D341Med (cell line): ENCODE measurements around the gene F3.

Source experiments
- DNase-seq: peaks from one replicate; pipeline ENCODE4 v3.0.0; 2012; ENCODE audit warnings: low spot score

F3 gene

DNA sequence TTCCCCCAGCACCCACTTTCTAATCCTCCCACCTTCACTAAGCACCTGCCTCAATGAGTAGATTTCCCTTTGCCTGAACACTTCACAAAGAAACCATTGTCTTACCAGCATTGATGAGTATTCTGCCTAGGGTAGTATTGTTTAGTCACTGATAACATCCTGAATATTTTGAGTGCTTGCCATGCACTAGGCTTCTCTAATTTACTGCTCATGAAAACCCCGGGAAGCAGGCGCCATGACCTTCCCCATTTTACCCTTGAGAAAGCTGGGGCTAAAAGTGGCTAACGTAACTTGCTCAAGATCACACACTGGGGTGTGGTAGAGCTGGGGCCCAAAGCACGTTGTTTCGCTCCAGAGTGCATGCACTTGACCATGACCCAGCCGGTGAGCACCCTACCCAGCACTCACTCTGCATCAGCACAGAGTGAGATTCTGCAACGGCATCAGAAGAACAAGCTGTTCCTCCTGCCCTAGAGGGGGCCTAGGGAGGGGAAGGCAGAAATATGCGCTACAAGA is 10.6 kb upstream of the F3 start:
- DNase-seq, result no peak

- no peak for DNase-seq
These were observed 9.9 kb upstream of the F3 start for GRCh38 chr1:94551449-94551848.

DNA sequence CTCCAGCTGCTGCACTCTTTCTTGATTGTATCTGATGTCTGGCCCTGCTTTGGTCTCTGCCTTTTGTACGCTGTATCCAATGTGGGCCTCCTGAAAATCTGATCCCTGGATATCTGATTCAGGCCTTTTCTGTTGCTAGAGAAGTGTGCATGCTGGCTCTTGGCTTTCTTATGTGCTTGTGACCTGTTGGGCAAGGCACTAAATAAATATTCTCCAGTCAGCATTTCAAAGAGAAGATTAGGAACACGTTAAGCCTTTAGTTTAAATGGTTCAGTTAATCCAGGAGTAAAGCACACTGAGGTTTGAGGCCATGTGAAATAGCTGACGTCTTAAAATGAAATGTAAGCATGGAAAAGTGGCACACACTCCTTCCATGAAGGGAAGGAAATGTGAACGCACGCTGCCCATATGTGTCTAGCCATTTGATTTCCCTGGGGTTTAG is 9.3 kb upstream of the F3 start:
- DNase-seq, result no peak

GRCh38 chr1:94550396-94550795 is 8.8 kb upstream of the F3 start:
- DNase-seq, result no peak

- no peak for DNase-seq
These were observed 8.1 kb upstream of the F3 start for GRCh38 chr1:94549706-94550105.

DNA sequence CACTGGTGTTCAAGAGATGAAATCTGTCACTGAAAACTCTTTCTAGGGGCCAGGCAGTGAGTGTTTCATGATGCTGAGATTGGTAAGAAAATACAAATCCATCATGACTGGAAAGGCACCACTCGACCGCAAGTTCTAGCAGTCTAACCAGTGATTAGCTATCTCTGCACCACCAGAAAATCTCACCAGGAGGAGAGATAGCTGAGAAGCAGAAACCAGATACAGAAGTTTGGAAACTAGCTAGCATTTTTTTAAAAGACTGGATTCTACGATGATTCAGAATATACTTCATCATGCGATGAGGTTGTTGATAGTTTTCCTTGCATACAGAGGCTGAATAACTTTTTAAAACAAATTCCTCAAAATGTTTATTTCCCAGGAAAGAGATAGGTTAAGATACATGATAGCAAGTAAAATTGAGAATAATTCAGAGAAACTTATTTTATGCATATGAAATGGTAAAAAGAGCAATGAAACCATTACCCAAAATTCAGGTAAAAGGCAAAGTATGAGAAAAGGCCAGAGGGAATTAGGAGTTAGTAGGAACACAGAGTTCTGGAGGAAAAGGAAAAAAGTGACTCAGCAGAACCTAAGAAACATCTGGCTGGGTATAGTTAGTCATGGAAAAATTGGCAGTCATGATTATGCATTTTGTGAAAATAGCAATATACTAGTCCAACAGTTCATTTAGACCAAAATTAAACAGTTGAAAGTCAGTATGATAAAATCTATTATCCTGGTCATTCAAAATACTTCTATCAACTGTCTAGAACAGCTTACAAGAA is 3.3 kb upstream of the F3 start:
- DNase-seq, result no peak

- DNase-seq, result no peak
These were observed 2.5 kb upstream of the F3 start for GRCh38 chr1:94543893-94544635.

- no peak for DNase-seq
These were observed 1.4 kb upstream of the F3 start for GRCh38 chr1:94543001-94543400.

- peak; percentile 32 for DNase-seq
These were observed 720 bp upstream of the F3 start for GRCh38 chr1:94542088-94542870.

DNA sequence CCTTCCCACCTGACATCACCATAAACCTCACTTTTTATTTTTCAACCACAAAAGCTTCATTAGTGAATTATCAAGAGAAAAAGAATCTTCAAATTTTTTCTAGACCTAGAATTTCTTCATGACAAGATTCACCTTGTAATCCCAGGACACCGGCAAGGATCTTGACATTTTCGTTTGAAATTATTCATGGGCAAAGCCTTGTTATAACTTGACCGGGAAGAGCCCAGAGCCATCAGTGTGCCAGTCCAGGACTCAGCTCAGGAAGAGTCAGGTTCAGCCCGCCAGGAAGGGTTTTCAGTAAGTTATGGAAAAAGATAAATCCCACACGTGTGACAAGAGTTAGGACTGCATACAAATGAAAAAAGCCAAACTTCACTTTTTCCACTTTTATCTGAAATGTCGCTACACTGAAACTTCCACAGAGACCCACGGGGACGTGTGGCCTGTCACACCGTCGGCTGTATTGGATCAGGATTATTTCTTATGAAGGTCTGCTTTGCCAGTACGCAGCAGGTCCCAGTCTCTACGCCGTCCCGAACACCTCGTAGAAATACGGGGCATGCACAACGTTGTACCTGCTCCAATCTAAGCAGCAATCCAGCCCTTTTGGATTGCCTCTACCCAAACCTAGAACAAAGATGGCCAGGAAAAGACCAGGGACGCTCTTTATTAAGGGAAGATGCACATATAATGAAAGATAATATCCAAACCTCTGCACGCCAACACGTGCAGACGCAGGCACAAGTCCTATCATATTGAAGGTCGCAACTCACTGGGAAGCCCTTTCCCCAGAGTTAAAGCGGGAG is 916 bp downstream of the F3 start:
- DNase-seq, result no peak

GRCh38 chr1:94539496-94539895 is 2.1 kb downstream of the F3 start:
- no peak for DNase-seq

DNA sequence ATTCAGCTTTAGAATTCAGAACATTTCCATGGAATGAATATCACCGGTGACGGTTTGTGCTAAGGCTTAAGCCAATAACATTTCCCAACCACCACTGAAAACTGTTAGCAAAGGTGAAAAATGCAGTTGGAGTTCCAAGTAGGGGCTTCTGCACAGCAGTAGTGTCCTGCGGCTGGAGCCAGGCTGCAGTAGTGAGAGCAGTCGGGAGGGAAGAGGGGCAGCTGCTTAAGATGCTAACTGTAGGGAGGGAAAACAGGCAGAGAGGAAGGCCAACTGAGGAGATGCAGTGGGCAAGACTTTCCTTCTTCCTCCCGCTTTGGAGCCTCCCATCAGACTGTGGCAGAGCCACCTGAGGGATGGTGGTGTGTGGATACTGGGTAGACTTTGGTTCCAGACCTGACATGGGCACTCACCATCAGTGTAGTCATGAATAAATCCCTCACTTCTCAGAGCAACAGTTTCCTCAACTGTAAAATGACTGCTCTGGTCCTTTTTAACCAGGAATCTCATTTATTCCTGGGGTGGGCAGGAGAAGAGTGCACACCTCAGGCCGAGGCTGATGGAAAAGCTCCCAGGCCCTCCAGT is 3.2 kb downstream of the F3 start:
- DNase-seq, result no peak

GRCh38 chr1:94537254-94537653 is 4.3 kb downstream of the F3 start:
- no peak for DNase-seq

DNA sequence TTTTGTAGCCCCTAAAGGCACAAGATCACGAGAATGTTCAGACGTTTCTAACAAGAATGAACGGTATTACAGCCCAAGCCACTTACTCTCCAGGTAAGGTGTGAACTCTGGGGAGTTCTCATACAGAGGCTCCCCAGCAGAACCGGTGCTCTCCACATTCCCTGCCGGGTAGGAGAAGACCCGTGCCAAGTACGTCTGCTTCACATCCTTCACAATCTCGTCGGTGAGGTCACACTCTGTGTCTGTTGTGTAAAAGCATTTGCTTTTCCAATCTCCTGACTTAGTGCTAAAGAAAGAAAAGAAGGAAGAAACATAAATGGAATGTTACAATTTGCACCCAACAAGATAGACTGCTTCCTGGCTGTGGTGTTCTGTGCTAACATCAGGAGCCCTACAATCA is 5.7 kb downstream of the F3 start:
- DNase-seq, result no peak

- no peak for DNase-seq
These were observed 6.5 kb downstream of the F3 start for GRCh38 chr1:94535095-94535494.

DNA sequence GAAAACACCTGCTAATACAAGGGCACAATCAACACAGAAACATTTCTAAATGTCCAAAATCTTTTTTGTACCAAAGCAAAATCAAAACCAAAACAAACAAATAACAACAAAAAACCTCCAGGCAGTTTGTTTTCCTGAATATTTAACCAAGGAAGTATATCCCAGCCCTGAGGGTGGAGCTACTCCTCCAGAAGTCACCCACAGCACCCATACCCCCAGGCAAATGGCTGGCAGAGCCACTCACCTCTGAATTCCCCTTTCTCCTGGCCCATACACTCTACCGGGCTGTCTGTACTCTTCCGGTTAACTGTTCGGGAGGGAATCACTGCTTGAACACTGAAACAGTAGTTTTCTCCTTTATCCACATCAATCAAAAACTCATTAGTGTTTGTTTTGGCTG is 9.5 kb downstream of the F3 start:
- DNase-seq, result no peak

DNA sequence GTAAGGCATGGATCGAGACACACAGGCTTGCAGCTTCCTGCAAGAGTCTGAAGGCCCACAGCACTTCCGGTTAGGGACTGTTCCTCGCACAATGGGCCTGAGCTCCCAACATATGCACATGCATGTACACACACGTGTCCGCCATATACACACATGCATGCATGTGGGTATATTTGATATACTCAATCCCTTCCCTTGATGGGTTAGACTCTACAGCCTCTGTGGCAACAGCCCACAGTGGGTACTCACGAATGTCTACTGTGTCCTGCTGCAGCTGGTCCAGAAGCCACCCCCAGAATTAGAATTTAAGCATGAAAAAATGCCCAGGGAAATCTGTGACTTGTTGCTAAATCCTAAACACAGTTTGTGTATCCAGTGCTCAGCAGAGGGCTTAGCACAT is 9.9 kb downstream of the F3 start:
- no peak for DNase-seq

GRCh38 chr1:94530373-94530878 is 11.1 kb downstream of the F3 start:
- no peak for DNase-seq

DNA sequence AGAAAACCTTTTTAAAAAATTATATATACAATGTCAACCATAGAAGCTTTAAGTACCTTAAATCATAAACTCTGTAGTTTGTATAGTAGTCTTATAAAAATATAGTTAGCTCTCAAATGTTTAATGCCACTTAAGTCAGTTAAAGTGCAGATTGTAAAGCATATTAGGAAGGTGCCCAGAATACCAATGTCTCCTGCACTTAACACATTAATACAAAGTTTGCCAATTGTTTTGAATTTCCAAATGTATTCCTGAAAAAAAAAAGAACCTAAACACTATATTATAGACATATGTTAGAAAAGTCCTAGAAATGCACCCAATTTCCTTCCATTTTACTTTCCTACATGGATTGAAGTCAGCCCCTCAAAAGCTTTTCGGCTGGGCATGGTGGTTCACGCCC is 12.1 kb downstream of the F3 start:
- no peak for DNase-seq

GRCh38 chr1:94528826-94529225 is 12.7 kb downstream of the F3 start:
- DNase-seq, result no peak

DNA sequence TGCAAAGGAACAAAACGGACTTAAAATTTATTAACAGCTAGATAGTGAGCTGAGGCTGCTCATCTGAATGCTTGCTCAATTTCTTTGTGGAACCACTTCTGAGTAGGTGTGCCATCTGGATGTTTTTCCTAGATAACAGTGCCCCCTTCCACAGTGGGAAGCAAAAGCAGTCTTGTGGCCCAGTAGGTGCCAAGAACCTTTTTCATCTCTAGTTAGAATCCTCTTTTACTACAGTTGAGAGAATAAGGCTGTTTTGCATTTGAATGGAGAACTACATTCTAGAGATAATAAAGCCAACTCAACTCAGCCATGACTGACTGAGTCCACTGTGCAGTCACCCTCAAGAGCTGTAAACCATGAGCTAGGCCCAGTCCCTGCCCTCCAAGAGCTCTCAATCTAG is 13.3 kb downstream of the F3 start:
- DNase-seq, result no peak
